Frontal cortex (tissue), 4 donors: ENCODE measurements around the gene CCL23. TPM values are rescaled to one million over a fixed set of nuclear protein-coding genes. Genes with fewer than 3 reads are reported as not detected.
"Not testable (repeated sequence)": the region's sequence is repeated elsewhere in the genome, so short reads cannot be mapped to it uniquely, and the experiment has no call there.

Experiments
- DNase-seq, 2 donors: peaks; one replicate each; pipeline ENCODE4 v3.0.0; 2012; ENCODE audit warnings: low spot score in 2 of 2
- FAIRE-seq: peaks from 2 replicates; lab custom pipeline; 2012; peaks lifted over from hg19 to GRCh38; lab: Jason Lieb, UNC
- total RNA-seq: library from RNA; depleted of rRNA; stranded (reverse); fragments of >200 nt; gene quantifications from one replicate; pipeline ENCODE4 v1.2.3, GENCODE V29; 2014
- donor health status: control.
- donor health status: control.
- donor health status: control.

CCL23 gene
- total RNA-seq, 1 donor from 2014 or later: not detected

DNA sequence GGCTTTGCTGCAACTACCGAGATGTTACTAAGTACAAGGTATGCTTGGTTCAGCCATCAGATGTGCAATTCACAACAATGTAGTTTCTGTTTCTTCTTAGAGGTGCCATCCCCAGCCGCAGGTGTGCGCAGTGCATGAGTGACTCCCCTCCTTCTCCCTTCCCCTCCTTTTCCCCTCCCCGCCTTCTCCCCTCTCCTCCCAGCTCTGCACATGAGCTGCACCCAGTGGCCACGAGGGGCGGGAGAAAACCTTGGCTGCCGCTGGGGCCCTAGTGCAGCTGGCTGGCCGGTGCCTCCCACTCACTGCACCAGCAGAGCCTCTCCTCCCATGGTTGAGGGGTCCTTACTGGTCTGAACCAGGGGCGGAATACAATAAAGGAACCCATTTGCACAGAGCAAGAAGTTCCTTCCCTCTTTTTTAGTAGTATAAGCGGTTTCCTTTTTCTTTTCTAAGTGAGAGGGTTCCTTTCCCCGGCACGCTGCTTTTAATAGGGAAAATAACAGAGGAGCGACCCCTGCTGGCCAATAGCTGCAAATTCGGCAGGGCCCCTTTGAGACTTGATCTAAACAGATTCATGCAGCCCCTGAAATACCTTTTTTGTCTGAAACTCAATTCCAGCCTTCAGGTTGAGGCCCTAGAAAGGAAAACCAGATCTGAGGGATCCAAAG is 8.6 kb downstream of the CCL23 start:
- DNase-seq: no peak
- no peak for FAIRE-seq

DNA sequence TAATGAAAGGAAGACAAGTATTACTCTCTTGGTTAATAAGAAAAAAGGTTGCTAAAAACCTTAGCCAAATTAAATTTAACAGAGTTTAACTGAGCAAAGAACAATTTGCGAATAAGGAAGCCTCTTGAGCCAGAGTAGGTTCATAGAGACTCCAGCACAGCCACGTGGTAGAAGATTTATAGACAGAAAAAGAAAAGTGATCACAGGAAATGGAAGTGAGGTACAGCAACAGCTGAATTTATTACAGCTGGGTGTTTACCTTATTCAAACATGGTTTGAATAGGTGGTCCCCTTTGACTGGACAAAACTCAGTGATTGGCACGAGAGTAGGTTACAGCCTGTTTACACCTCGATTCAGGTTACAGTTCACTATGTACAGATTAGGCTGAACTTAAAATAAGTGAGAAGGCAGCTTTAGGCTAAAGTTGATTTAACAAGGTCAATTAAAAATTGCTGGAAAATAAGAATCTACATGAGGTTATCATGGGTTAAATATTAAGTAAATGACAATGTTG is 13.1 kb downstream of the CCL23 start:
- no peak for DNase-seq
- no peak for FAIRE-seq

DNA sequence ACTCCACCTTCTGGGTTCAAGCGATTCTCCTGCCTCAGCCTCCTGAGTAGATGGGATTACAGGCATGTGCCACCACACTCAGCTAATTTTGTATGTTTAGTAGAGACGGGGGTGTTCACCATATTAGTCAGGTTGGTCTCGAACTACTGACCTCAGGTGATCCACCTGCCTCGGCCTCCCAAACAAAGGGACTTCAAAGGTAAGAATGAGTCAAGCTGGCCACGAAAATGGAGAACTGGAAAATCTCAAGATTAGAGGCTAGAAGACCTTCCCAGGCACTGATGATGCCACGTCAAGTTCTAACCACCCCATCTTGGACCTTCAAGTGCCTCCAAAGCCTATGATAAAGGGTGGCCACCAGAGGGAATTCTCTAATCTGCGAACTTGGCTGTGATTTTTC is 15.1 kb downstream of the CCL23 start:
- DNase-seq (no peak), FAIRE-seq (no peak)

DNA sequence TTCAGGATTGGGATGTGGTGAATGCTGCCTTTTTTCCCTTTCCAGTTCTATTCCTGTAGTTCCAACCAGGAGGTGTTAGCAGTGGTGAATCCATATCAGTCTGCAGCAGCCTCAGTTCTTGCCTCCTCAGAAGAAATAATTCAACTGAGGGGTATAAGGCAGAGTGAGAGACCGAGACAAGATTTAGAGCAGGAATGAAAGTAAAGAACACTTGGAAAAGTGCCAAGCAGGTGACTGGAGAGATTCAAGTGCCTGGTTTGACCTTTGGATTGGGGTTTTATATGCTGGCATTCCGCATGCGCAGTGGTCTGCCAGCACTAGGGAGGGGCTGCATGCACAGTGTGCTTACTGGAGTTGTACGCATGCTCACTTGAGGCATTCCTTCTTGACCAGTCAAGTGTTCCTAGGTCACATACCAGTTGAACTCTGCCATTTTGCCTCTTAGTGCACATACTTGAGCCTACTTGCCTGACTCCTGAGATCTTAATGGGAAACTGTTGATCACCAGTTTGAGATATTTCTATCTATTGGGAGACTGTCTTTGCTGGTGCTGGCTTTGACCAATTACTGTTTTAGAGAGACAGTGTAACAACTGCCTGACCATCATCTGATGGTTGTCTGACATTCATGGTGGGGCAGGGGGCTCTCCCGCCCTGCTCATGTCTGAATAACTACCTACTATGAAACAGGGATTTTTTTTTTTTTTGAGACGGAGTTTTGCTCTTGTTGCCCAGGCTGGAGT is 15.7 kb downstream of the CCL23 start:
- FAIRE-seq (no peak), DNase-seq (no peak)

DNA sequence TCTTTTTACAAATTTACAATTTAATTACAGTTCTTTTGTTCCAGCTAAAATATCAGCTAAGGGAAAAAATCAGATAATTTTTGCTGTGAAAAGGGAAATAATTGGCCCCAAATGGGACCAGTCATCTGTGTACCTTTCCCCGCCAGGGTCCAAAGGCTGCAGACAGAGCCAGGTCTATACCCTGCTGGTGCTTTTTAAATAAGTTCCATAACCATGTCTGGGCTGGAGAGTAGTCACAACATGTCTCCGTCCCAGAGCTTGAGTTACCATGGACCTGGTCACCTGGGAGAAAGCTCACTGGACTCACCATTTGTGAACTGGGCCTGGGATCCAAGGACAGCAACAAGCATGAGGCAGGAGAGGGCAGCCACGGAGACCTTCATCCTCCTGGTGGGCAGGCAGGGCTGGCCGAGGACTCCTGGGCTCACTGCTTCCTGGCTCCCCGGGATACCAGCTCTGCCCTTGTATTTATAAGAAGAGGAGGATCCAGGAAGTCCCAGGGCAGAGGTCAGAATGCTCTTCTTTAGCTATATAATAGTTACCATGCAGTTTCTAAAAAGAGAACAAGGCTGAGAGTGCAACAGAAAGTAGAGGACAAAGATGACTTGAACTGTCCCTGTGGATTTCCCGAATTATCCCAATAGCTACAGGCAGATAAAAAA is 16.5 kb downstream of the CCL23 start, which contains the start of gene CCL15:
TSS of gene CCL15 (minus strand) at position 444 of the 662 bp plus-strand sequence. CDS start at position 383, 61 bp downstream.
- DNase-seq (no peak), FAIRE-seq (no peak)

DNA sequence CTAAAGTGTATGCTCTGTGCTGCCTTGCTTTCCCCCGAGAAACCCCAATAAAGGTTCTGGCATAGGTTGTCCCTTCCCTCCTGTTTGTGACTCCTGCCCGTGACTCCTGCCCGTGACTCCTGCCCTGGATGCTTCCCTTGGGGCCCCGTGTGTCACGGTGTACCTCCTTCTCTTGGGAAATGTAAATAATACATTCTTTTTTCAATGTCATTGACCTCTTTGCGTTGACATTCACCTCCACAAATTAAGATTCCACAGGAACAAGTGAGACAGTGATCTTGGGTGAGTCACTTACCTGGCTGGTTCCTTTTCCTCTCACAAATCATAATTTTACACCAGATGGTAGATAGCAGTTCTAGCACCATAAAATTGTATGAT is 17.1 kb downstream of the CCL23 start:
- DNase-seq: no peak
- FAIRE-seq: no peak

DNA sequence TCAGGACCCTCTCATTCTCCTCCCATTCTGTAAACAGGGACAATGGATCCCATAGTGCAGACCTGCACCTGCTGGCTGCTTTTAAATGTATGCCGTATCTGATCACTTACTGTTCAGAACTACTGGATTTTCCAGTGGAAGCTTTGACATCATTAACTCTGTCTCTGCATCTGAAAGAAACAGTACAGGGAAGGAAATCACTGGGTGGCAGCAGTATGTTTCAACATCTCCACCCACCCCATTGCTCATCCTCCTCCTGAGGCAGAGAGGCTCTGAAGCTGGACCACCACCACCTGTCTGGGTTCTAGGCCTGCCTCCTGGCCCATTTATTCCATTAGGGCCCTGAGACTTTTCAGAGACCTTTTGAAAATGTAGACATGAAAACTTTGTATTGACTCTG is 19.0 kb downstream of the CCL23 start:
- no peak for FAIRE-seq
- DNase-seq: no peak

DNA sequence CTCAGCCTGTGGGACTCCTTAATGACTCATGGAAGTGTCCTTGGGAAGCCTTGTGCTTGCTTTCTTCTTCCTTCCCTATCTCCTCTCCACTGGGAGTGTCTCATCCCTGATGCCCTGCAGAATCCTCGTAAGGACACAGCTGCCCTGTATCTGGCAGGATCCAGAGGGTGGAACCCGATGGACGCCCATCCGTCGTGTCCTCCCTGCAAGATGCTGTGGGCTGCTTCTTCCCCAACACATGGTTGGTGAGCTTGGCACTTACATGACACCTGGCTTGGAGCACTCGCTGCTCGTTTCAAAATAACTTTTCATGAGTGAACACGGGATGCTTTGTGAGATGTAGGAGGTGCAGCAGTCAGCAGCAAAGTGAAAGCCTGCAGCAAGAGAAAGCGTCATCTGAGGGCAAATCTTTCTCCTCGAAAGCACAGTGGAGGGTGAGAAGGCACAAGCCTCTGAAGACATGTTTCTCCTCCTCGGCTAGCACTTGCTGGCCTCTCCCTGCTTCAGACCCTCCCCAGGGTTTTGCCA is 19.7 kb downstream of the CCL23 start:
- FAIRE-seq: no peak
- DNase-seq: no peak

DNA sequence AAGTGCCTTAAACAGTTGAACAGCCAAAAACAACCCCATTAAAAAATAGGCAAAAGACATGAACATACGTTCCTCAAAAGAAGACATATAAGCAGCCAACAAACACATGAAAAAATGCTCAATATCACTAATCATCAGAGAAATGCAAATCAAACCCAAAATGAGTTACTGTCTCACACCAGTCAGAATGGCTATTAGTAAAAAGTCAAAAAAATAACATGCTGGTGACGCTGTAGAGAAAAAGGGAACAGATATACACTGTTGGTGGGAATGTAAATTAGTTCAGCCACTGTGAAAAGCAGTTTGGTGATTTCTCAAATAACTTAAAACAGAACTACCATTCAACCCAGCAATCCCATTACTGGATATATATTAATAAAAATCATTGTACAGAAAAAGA is 22.4 kb downstream of the CCL23 start:
- DNase-seq, FAIRE-seq: not testable (repeated sequence)

DNA sequence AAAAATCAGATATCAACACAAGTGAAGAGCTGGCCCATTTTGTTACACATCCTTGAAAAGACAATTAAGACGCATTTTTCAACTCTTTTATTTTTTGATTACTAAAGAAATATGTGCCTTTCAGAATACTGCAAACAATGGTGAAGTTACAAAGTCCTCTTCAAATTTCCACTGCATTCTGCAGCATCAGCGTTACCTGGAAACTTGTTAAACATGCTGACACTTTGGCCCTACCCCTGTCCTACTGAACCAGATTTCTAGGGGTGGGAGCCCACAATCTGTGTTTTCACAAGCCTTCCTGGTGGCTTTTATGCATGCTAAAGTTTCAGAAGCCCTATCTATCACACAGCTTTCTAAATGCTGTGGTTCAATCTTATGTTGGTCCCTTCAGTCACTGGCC is 26.7 kb downstream of the CCL23 start:
- no peak for FAIRE-seq
- DNase-seq: no peak

DNA sequence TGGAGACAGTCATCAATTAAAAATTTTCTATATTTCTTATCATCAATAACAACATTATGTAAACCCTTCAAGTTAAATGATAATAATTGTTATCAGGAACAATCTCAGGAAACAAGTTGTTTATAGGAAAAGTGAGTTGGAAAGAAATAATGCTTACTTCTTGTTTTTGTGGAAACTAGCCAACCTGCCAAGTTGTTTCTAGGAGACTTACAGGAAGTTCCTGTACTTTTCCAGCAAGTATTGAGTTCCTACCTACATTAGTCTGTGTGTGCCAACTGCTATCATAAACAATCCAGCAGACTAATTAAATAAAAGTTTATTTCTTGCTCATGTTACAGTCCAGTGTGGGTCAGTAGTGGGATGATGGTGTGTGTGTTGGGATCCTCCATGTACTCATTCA is 29.6 kb downstream of the CCL23 start:
- FAIRE-seq (no peak), DNase-seq (no peak)

DNA sequence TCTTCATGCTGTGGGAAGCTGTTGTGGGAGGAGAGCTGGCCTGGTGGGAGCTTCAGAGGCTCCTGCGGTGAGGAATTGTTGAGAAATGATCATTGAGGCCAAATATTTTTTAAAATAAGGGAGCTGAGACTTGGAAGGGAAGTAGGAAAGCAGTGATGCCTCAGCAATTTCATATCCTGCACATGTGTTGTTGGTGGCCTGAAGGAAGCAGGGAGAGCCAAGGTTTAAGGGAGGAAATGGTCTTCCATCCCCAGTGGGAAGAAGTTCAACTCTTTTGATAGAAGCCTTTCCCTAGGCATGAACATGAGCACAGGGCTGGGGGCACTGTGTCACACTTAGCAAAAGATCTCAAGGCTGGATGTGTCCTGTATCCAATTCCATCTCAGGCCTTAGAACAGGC is 31.1 kb downstream of the CCL23 start, which contains the start of gene CCL14:
TSS of gene CCL14 (minus strand) at position 87 of the 400 bp plus-strand sequence. CDS start at position 7, 80 bp downstream.
- no peak for DNase-seq
- FAIRE-seq: no peak

DNA sequence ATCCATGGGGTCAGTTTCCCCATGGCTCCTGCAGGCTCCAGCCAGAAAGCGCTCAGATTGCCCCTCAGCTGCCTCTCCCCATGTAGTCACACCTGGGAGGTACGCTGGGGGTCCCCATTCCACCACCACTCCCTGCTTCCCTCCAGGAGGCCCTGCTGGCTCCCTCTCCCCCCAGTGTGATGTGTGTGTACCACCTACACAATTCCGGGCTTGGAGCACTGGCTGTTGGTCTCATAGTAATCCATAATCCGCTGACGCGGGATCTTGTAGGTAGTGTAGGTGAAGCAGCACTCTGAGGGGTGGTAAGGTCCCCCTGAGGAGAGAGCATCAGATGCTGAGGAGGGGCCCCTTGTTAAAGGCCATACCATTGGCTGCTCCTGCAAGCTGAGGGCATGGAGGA is 33.6 kb downstream of the CCL23 start:
- no peak for FAIRE-seq
- no peak for DNase-seq

DNA sequence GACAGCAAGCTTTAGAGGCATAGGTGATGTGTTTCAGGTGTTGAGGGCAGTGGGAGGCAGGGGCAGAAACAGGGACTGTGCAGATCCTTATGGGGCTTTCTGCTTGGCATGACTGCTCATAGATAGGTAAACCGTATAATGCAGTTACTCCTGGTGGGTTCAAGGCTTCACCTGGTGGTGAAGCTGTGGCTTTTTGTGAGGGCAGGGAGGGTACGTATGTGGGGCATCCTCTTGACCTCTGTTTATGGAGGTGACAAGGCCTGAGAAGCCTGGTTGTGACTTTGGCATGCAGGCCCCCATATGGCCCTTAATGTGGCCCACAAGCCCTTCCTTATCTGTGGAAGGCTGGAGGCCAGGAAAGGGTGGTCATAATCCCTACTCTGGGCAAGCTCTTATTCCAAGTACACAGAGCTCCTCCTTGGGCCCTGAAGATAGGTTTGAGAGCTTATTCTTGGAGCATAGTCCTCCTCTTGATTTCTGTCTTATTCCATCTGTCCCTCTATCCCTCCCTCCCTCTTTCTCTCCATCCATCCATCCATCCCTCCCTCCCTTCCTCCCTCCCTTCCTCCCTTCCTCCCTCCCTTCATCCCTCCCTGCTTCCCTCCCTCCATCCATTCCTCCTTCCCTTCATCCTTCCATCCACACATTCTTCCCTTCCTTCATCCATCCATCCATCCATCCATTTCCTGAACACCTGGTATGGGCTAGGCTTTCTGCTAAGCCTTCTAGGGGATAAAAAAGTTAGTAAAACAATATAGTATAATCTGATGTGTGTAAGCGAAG is 35.2 kb downstream of the CCL23 start:
- DNase-seq (no peak), FAIRE-seq (no peak)

DNA sequence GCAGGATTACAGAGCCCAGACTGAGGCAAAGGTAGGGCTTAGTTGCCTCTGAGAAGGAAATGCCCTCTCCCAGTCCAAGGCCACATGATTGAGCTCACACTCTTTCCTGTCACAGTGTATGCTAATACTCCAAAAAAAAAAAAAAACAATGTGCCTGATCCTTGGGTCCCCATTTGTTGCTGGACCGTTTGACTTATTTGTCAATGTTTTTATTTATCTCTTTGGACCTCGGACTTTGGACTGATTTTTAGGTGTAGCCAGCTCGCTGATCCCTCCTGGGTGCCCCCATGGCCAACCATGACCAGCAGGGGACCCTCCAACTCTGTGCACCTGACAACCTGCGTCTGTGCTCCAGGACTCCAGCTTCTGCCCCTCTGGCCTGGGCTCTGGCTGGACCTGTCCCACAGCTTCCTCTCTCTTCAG is 35.9 kb downstream of the CCL23 start:
- FAIRE-seq: no peak
- DNase-seq: no peak

DNA sequence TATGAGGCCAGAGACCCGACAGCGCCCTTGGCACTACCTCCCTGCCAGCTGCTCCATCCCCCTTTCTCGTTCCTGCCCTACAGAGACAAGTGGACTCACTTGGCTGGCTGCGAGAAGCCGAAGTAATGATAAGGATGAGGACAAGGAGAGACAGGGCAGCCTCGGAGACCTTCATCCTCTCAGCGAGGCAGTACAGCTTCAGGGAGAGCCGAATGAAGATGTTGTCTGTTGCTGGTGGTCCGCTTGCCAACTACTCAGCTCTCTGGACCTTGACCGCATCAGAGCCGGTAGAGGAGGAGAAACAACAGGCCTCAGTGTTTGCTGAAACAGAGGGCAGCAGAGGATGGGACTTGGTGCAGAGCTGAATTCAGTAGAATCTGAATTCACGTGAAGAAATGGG is 36.5 kb downstream of the CCL23 start, which contains the start of gene CCL16:
TSS of gene CCL16 (minus strand) at position 252 of the 400 bp plus-strand sequence. CDS start at position 175, 77 bp downstream.
- FAIRE-seq (no peak), DNase-seq (no peak)

DNA sequence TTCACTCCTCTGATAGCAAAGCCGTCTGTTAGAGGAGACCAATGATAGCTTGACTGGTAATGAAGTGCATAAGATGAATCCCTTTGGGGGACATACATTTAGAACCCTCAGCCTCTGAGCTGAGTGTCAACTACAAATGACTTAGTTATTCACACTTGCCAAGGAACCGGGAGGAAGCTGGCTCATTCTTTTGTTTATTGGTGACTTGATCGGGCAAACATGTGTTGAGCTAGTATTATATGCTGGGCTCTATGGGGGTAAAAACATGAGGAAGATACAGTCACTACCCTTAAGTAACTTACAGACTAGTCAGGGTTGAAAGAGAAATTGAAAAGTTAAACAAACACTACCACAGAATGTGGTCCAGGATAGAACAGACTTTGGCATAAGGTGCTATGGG is 39.4 kb downstream of the CCL23 start:
- FAIRE-seq (no peak), DNase-seq (no peak)

DNA sequence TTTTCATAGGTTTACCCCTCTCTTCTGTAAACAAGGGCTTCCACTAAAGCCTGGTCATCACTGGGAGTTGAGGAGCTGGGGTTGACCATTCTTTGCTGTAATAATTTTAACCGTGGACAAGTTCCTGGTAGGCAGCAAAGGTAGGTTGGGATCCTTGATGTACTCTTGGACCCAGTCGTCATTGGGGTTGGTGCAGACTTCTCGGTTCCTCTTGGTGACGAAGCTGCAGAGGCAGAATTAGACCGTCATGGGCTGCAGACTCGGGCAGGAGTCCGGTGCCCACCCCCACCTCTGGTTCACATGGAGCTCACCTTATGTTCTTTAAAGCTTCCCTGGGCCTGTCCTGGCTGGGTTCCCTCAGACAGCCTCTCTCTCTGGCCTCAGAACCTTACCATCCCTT is 40.3 kb downstream of the CCL23 start:
- DNase-seq (no peak), FAIRE-seq (no peak)
